Upper lobe of left lung (tissue), 6 donors: ENCODE measurements around the gene ADTRP. TPM values are rescaled to one million over a fixed set of nuclear protein-coding genes. Genes with fewer than 3 reads are reported as not detected.

Source experiments
- ATAC-seq, 2 donors: fragments of 200-7000 bp; cut with Tn5 transposase; one replicate each; pipeline ENCODE4 v1.9.1; 2022; ENCODE audit warnings: mild to moderate bottlenecking in 2 of 2, moderate library complexity in 2 of 2; ENCODE audit not compliant: low FRiP score in 2 of 2
- DNase-seq, 2 donors: peaks; one replicate each; pipeline ENCODE4 v3.0.0-alpha.2; 2019 to 2020
- H3K27ac ChIP-seq, 4 donors: fragments of 200-600 bp; sonication (generic); one replicate each; pipeline ENCODE4 v1.5.1; 2016 to 2019
- H3K27me3 ChIP-seq, 4 donors: fragments of 200-600 bp; sonication (generic); one replicate each; pipeline ENCODE4 v1.5.1; 2017 to 2019
- H3K36me3 ChIP-seq, 4 donors: fragments of 200-600 bp; sonication (generic); one replicate each; pipeline ENCODE4 v1.5.1; 2016 to 2019
- H3K4me1 ChIP-seq, 4 donors: fragments of 200-600 bp; sonication (generic); one replicate each; pipeline ENCODE4 v1.5.1; 2018 to 2019
- H3K4me3 ChIP-seq, 4 donors: fragments of 200-600 bp; sonication (generic); one replicate each; pipeline ENCODE4 v1.5.1; 2017 to 2019; ENCODE audit warnings: mild to moderate bottlenecking in 2 of 4, moderate library complexity in 1 of 4
- H3K9me3 ChIP-seq, 4 donors: fragments of 200-600 bp; sonication (generic); one replicate each; pipeline ENCODE4 v1.5.1; 2018 to 2019
- EP300 ChIP-seq, 4 donors: sonication (generic); formaldehyde crosslinking; IDR thresholded peaks; one replicate each; pipeline ENCODE4 v1.5.1; 2017; ENCODE audit warnings: antibody characterized with exemption in 4 of 4, control low read depth in 2 of 4
- POLR2A ChIP-seq, 4 donors: fragments of 450-650 bp; IDR thresholded peaks; one replicate each; pipeline ENCODE4 v1.5.1; 2016 to 2017; ENCODE audit warnings: antibody characterized with exemption in 4 of 4, mild to moderate bottlenecking in 2 of 4
- POLR2AphosphoS5 ChIP-seq, 2 donors: sonication (generic); formaldehyde crosslinking; IDR thresholded peaks; one replicate each; pipeline ENCODE4 v1.5.1; 2017; ENCODE audit warnings: antibody characterized with exemption in 2 of 2
- WGBS, 2 donors: methylation state at CpG; one replicate each; pipeline ENCODE4 v1.1.5; 2017 to 2018; 5-methylcytosine and 5-hydroxymethylcytosine counted together
- total RNA-seq, 6 donors: library from RNA; depleted of rRNA in 4 of 6; stranded (reverse); fragments of >200 nt in 4 of 6; gene quantifications; one replicate each; pipeline versions ENCODE4 v1.1.0 to v1.2.1, GENCODE V29; 2016 to 2021
- TF ChIP-seq, protein P1 (sequence below), 6 experiments: fragments of 450-650 bp in 4 of 6; fragments of 200-600 bp in 2 of 6; sonication (generic) in 2 of 6; IDR thresholded peaks; one replicate each; pipeline ENCODE4 v1.5.1; 2016 to 2019; ENCODE audit warnings: antibody characterized with exemption in 6 of 6
- donor health status: DM: no; HTN: no; CAD: no; lungs with moderate emphysema.
- donor health status: DM: no; HTN: yes; CAD: no; lungs with severe emphysema.

Gene ADTRP
- total RNA-seq, 6 donors from 2014 or later, result 3.8 to 21.1 (median 12.8) TPM

DNA sequence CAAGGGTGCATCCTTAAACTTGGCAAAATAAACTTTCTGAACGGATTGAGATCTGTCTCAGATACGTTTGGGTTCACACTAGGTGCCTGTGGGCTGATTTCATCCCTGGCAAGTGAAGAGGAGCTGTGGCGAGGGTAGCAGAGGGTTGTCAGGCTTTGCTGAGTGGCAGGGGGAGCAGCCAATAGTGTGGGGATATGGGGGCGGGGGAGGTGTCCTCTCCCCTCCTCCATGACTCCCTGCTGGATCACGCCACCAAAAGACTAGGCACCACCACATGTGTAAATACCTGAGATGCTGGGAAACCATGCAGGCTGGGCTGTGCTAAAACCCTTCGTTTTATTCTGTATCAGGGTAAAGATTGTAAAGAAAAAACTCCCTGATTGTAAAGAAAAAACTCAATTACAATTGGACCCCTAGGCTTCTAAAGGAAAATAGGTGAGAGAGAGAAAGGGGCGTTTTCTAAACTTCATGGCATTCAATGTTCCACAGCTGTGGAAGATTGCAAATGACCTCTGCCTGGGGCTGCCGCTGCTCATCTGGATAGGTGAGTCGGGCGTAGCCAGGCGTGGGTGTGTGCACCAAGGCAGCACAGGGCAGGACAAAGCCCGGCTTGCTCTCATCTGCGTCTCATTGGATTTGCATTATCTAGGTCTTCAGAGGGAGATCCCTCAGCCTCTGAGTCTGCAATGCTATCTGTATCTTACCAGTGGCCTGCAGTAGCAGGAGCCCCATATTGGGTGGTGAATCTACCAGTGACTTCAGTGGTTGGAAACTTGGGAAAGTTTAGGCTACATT is 26.9 kb upstream of the ADTRP start:
- H3K36me3 ChIP-seq, result no peaks in the 10 kb centered on the region
- 92% methylated on average over 13 of the region's 13 CpGs for WGBS, 2 donors
- H3K4me3 ChIP-seq, result no peak overlapping the region
- peaks cover 0 to 14% (median 9%) of the 10 kb centered on the region in 4 donors for H3K4me1 ChIP-seq
- no peaks in the 10 kb centered on the region for H3K27me3 ChIP-seq
- no peak overlapping the region for H3K27ac ChIP-seq
- ATAC-seq (no peak), DNase-seq (peak in 1 of 2 donors; percentile 9)
- H3K9me3 ChIP-seq, result no peaks in the 10 kb centered on the region
- TF ChIP-seq, protein P1, sequence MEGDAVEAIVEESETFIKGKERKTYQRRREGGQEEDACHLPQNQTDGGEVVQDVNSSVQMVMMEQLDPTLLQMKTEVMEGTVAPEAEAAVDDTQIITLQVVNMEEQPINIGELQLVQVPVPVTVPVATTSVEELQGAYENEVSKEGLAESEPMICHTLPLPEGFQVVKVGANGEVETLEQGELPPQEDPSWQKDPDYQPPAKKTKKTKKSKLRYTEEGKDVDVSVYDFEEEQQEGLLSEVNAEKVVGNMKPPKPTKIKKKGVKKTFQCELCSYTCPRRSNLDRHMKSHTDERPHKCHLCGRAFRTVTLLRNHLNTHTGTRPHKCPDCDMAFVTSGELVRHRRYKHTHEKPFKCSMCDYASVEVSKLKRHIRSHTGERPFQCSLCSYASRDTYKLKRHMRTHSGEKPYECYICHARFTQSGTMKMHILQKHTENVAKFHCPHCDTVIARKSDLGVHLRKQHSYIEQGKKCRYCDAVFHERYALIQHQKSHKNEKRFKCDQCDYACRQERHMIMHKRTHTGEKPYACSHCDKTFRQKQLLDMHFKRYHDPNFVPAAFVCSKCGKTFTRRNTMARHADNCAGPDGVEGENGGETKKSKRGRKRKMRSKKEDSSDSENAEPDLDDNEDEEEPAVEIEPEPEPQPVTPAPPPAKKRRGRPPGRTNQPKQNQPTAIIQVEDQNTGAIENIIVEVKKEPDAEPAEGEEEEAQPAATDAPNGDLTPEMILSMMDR (IDR thresholded peaks at IDR 0.05), result no peak
- TF ChIP-seq EP300 (IDR thresholded peaks at IDR 0.05) (no peak), POLR2A (IDR thresholded peaks at IDR 0.05) (no peak), POLR2AphosphoS5 (IDR thresholded peaks at IDR 0.05) (no peak)

DNA sequence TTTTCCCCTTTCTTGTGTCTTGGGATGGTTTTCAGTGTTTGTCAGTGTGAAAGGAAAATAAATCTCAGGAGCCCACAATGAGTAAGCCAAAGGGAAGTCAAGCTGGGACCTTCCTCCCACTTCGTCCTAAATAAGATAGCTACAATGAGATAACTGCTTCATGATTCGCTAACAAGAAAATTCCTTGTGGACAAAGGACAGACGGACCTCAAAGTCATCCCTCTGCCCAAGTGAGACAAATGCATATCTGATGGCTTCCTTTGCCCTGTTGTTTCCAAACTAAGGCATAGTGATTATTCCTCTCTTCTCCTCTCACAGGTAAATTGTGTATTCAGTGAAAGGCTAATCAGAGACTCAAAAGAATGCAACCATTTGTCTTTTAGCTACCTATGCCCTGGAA is 26.1 kb upstream of the ADTRP start:
- H3K4me1 ChIP-seq, result peaks cover 0 to 7% (median 2%) of the 10 kb centered on the region in 4 donors
- H3K27ac ChIP-seq, result no peak overlapping the region
- ATAC-seq, result no peak
- H3K27me3 ChIP-seq, result no peaks in the 10 kb centered on the region
- H3K9me3 ChIP-seq, result no peaks in the 10 kb centered on the region
- no peak for TF ChIP-seq POLR2A (IDR thresholded peaks at IDR 0.05)
- TF ChIP-seq POLR2AphosphoS5 (IDR thresholded peaks at IDR 0.05), result no peak
- TF ChIP-seq, protein P1 (IDR thresholded peaks at IDR 0.05), result no peak
- no peak for TF ChIP-seq EP300 (IDR thresholded peaks at IDR 0.05)
- no peaks in the 10 kb centered on the region for H3K36me3 ChIP-seq
- H3K4me3 ChIP-seq, result no peak overlapping the region
- 79% methylated on average over 3 of the region's 3 CpGs for WGBS, 2 donors
- DNase-seq, result no peak

DNA sequence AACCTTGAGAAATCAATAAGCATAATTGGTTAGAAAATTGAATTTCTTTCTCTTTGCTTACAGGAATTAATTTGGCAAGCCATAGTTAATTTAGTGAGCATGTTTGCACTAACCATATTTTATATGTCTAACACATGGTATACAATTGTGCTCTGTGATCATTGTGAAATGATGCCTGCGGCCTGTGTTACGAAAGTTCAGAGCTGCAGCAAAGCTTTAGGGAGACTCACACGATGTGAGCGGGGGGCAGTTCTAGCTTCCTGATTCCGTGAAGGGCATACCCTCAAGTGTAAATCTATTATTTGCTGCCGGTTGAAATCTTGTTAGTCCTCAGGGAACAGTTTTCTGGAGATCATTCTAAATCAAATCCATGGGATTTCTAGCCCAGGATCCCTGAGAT is 25.5 kb upstream of the ADTRP start:
- no peak for TF ChIP-seq EP300 (IDR thresholded peaks at IDR 0.05)
- TF ChIP-seq, protein P1 (IDR thresholded peaks at IDR 0.05), result no peak
- no peak for TF ChIP-seq POLR2AphosphoS5 (IDR thresholded peaks at IDR 0.05)
- no peak for TF ChIP-seq POLR2A (IDR thresholded peaks at IDR 0.05)
- 64 to 76% methylated on average over 6 of the region's 6 CpGs for WGBS, 2 donors
- Histone ChIP-seq H3K27me3 (no peaks in the 10 kb centered on the region), H3K4me1 (peaks cover 0 to 3% (median 0%) of the 10 kb centered on the region in 4 donors), H3K4me3 (no peak overlapping the region), H3K9me3 (no peaks in the 10 kb centered on the region), H3K36me3 (no peaks in the 10 kb centered on the region), H3K27ac (no peak overlapping the region)
- ATAC-seq (no peak), DNase-seq (peak in 1 of 2 donors; percentile 44)

- no peak overlapping the region for H3K4me3 ChIP-seq
- ATAC-seq (no peak), DNase-seq (no peak)
These were observed 25.0 kb upstream of the ADTRP start for GRCh38 chr6:11803591-11803971.

More at GRCh38 chr6:11803591-11803971, 25.0 kb upstream of the ADTRP start:
- Histone ChIP-seq H3K27me3 (no peaks in the 10 kb centered on the region), H3K36me3 (no peaks in the 10 kb centered on the region), H3K4me1 (peaks cover 0 to 3% (median 0%) of the 10 kb centered on the region in 4 donors), H3K9me3 (no peaks in the 10 kb centered on the region), H3K27ac (no peak overlapping the region)
- TF ChIP-seq POLR2A (IDR thresholded peaks at IDR 0.05), result no peak
- peak in 1 of 4 donors; percentile 44 for TF ChIP-seq EP300 (IDR thresholded peaks at IDR 0.05)
- TF ChIP-seq, protein P1 (IDR thresholded peaks at IDR 0.05), result no peak
- 52 to 67% methylated on average over 2 of the region's 2 CpGs for WGBS, 2 donors
